Loucy (cell line): ENCODE results near the gene POU2F3.

Experiments
- H2AFZ ChIP-seq: fragments of 200-600 bp; sonication (generic); 2 replicates; pipeline ENCODE4 v1.6.0; 2016; ENCODE audit warnings: antibody characterized with exemption, mild to moderate bottlenecking, low read length, moderate library complexity
- H3F3A ChIP-seq: fragments of 200-600 bp; 2 replicates; pipeline ENCODE4 v1.6.0; 2016; ENCODE audit warnings: antibody characterized with exemption, low read depth, mild to moderate bottlenecking
- H3K27me3 ChIP-seq: fragments of 200-600 bp; sonication (generic); 2 replicates; pipeline ENCODE4 v1.6.1; 2014; ENCODE audit warnings: low read length, mild to moderate bottlenecking; ENCODE audit not compliant: insufficient read depth, poor library complexity, severe bottlenecking
- H3K36me3 ChIP-seq: fragments of 200-600 bp; sonication (generic); 2 replicates; pipeline ENCODE4 v1.6.1; 2016; ENCODE audit warnings: low read length; ENCODE audit not compliant: insufficient read depth
- H3K4me1 ChIP-seq: fragments of 200-600 bp; sonication (generic); 2 replicates; pipeline ENCODE4 v1.5.1; 2014; ENCODE audit warnings: low read length, mild to moderate bottlenecking; ENCODE audit not compliant: insufficient read depth, poor library complexity, severe bottlenecking
- H3K4me2 ChIP-seq: fragments of 200-600 bp; sonication (generic); 2 replicates; pipeline ENCODE4 v1.6.0; 2014; ENCODE audit warnings: antibody characterized with exemption, low read length, low read depth, mild to moderate bottlenecking; ENCODE audit not compliant: poor library complexity, severe bottlenecking
- H3K4me3 ChIP-seq: fragments of 200-600 bp; sonication (generic); 2 replicates; pipeline ENCODE4 v1.5.1; 2014; ENCODE audit warnings: low read length, mild to moderate bottlenecking, mixed read lengths; ENCODE audit not compliant: poor library complexity, severe bottlenecking
- H3K79me2 ChIP-seq: fragments of 200-600 bp; sonication (generic); 2 replicates; pipeline ENCODE4 v1.6.1; 2014; ENCODE audit warnings: low read length; ENCODE audit not compliant: insufficient read depth
- H3K9ac ChIP-seq: fragments of 200-600 bp; sonication (generic); 2 replicates; pipeline ENCODE4 v1.6.0; 2014; ENCODE audit warnings: mild to moderate bottlenecking, low read depth, low read length, moderate library complexity; ENCODE audit not compliant: poor library complexity, severe bottlenecking
- H3K9me2 ChIP-seq: fragments of 200-600 bp; sonication (generic); replicated peaks from 2 replicates; pipeline ENCODE4 v1.6.1; 2016; ENCODE audit warnings: low read depth, low read length, mixed read lengths
- H3K9me3 ChIP-seq: fragments of 200-600 bp; sonication (generic); 2 replicates; pipeline ENCODE4 v1.6.1; 2014; ENCODE audit warnings: mild to moderate bottlenecking, antibody characterized with exemption, low read length, low read depth; ENCODE audit not compliant: insufficient read depth
- H4K20me1 ChIP-seq: fragments of 200-600 bp; sonication (generic); 2 replicates; pipeline ENCODE4 v1.6.0; 2014; ENCODE audit warnings: antibody characterized with exemption, low read length, mild to moderate bottlenecking; ENCODE audit not compliant: insufficient read depth, poor library complexity, severe bottlenecking
- EZH2phosphoT487 ChIP-seq: fragments of 200-600 bp; IDR thresholded peaks from 2 replicates; pipeline ENCODE4 v1.6.1; 2018; ENCODE audit warnings: antibody characterized with exemption, mild to moderate bottlenecking, moderate library complexity, borderline replicate concordance
- TF ChIP-seq, protein P1 (sequence below): fragments of 200-600 bp; sonication (generic); conservative IDR thresholded peaks from 2 replicates; pipeline ENCODE4 v1.5.1; 2014; ENCODE audit warnings: mild to moderate bottlenecking, antibody characterized with exemption, low read length

The POU2F3 gene

DNA sequence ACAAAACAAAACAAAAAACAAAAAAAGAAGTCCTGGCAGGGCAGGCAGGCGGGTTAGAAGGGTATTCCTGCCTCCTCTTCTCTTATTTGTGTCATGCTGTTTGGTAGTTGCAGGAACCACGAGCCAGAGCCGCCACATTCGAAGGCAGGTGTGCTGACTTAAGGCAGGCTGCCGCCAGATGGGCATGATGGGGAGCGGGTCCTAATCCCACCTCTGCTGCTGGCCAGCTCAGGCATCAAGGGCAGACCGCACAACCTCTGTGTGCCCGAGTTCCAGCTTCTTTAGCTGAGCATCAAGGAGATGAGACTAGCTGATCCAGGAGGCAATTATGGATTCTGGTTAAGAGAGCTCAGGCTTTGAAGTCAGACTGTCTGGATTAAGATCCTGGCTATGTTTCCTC, 17.0 kb upstream of the POU2F3 start:
- Histone ChIP-seq H2AFZ (no peak overlapping the region), H3K9me3 (no peaks in the 10 kb centered on the region), H3K9me2 (no peaks in the 10 kb centered on the region), H3K4me3 (no peak overlapping the region), H3K36me3 (no peaks in the 10 kb centered on the region), H3K4me1 (no peaks in the 10 kb centered on the region), H4K20me1 (no peaks in the 10 kb centered on the region), H3F3A (no peaks in the 10 kb centered on the region), H3K79me2 (no peaks in the 10 kb centered on the region), H3K27me3 (no peaks in the 10 kb centered on the region), H3K9ac (no peak overlapping the region), H3K4me2 (no peak overlapping the region)
- TF ChIP-seq, protein P1, sequence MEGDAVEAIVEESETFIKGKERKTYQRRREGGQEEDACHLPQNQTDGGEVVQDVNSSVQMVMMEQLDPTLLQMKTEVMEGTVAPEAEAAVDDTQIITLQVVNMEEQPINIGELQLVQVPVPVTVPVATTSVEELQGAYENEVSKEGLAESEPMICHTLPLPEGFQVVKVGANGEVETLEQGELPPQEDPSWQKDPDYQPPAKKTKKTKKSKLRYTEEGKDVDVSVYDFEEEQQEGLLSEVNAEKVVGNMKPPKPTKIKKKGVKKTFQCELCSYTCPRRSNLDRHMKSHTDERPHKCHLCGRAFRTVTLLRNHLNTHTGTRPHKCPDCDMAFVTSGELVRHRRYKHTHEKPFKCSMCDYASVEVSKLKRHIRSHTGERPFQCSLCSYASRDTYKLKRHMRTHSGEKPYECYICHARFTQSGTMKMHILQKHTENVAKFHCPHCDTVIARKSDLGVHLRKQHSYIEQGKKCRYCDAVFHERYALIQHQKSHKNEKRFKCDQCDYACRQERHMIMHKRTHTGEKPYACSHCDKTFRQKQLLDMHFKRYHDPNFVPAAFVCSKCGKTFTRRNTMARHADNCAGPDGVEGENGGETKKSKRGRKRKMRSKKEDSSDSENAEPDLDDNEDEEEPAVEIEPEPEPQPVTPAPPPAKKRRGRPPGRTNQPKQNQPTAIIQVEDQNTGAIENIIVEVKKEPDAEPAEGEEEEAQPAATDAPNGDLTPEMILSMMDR, result no peak
- TF ChIP-seq EZH2phosphoT487, result no peak

DNA sequence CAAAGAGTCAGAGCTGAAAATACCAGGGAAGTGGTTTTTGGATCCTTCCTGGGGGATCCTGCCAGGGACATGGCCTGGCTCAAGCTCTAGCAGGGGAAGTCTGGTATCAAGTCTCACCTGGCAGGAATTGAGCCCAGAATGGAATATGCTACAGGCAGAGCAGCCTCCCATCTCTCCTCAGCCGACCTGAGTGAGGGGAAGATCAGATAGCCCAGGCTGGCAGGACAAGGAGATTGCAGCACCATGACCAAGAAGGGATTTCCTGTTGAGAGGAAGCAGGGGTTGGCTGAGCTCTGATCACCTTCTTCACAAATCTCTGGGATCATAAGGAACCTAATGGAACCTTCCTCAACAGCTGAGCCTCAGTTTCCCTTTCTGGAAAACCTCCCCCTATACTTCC, 16.1 kb upstream of the POU2F3 start:
- no peak overlapping the region for H3K4me3 ChIP-seq
- H3F3A ChIP-seq, result no peaks in the 10 kb centered on the region
- TF ChIP-seq, protein P1, result no peak
- no peak for TF ChIP-seq EZH2phosphoT487

DNA sequence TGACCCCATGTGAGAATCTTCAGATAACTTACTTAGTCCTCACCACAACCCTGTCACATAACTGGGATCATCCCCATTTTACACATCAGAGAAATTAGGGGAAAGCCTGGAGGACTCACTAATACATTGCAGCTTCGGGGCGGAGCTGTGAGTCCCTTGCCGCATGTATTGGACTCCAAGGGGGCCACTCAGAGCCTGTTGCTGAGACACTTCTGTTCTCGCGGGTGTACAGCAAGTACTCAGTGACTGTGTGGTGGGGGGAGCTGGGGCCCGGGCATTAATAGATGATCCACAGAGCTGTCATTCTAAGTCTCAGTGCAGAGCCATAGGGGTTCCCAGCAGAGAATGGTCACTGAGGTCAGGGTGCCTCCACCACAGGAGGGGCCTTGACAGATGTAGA, 15.6 kb upstream of the POU2F3 start:
- no peaks in the 10 kb centered on the region for H3K9me3 ChIP-seq
- no peak overlapping the region for H3K9ac ChIP-seq
- no peaks in the 10 kb centered on the region for H3K9me2 ChIP-seq
- no peaks in the 10 kb centered on the region for H3K36me3 ChIP-seq
- no peak overlapping the region for H2AFZ ChIP-seq
- no peaks in the 10 kb centered on the region for H3K4me1 ChIP-seq
- H3K79me2 ChIP-seq, result no peaks in the 10 kb centered on the region
- no peaks in the 10 kb centered on the region for H4K20me1 ChIP-seq
- no peak overlapping the region for H3K4me2 ChIP-seq
- no peak for TF ChIP-seq EZH2phosphoT487
- TF ChIP-seq, protein P1, result no peak
- H3K4me3 ChIP-seq, result no peak overlapping the region
- H3F3A ChIP-seq, result no peaks in the 10 kb centered on the region
- no peaks in the 10 kb centered on the region for H3K27me3 ChIP-seq

More for the DNA sequence above, 16.1 kb upstream of the POU2F3 start:
- no peaks in the 10 kb centered on the region for H3K4me1 ChIP-seq
- no peak overlapping the region for H3K9ac ChIP-seq
- no peak overlapping the region for H2AFZ ChIP-seq
- no peaks in the 10 kb centered on the region for H4K20me1 ChIP-seq
- H3K36me3 ChIP-seq, result no peaks in the 10 kb centered on the region
- no peaks in the 10 kb centered on the region for H3K9me3 ChIP-seq
- no peaks in the 10 kb centered on the region for H3K79me2 ChIP-seq
- no peak overlapping the region for H3K4me2 ChIP-seq
- H3K27me3 ChIP-seq, result no peaks in the 10 kb centered on the region
- H3K9me2 ChIP-seq, result no peaks in the 10 kb centered on the region
